ENCODE data around the gene TJP2. TPM values are rescaled to one million over a fixed set of nuclear protein-coding genes. Genes with fewer than 3 reads are reported as not detected.

The TJP2 gene
- total RNA-seq, 1 experiment from 2014 or later, result 155 TPM

DNA sequence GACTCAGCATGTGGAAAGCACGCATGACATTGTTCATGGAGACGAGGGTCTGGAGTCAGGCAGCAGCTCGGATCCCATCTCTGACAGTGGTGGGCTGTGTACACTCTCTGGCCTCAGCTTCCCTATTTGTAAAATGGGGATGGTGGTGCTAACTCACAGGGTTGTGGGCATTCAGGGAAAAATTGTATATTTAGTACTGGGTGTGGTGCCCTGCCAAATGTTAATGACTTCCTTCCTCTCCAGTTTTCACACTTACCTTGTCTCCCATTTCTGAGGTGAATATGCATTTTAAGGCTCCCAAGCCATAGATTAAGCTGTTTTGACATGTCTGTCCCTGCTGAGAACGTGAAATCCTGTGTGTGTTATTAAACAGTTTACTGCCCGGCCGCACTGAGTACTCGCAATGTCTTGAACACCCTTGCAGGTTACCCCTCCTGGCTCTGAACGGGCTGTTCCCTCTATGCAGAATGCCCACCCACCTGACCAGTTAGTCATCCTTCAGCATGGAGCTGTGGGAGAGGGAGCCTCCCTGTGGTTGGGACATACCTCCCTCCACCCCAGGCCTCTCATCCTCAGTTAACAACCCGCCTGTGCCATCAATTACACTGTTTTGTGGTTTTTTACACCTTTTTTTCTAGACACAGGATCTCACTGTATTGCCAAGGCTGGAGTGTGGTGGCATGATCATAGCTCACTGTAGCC is 25.8 kb downstream of the TJP2 start (continued):
- TF ChIP-seq, protein P1, sequence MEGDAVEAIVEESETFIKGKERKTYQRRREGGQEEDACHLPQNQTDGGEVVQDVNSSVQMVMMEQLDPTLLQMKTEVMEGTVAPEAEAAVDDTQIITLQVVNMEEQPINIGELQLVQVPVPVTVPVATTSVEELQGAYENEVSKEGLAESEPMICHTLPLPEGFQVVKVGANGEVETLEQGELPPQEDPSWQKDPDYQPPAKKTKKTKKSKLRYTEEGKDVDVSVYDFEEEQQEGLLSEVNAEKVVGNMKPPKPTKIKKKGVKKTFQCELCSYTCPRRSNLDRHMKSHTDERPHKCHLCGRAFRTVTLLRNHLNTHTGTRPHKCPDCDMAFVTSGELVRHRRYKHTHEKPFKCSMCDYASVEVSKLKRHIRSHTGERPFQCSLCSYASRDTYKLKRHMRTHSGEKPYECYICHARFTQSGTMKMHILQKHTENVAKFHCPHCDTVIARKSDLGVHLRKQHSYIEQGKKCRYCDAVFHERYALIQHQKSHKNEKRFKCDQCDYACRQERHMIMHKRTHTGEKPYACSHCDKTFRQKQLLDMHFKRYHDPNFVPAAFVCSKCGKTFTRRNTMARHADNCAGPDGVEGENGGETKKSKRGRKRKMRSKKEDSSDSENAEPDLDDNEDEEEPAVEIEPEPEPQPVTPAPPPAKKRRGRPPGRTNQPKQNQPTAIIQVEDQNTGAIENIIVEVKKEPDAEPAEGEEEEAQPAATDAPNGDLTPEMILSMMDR (IDR thresholded peaks at IDR 0.05), result no peak
- TF ChIP-seq FOXP1 (CRISPR knock-in tag; IDR thresholded peaks at IDR 0.05; ENCODE audit: borderline replicate concordance), result no peak
- TF ChIP-seq, protein P2, sequence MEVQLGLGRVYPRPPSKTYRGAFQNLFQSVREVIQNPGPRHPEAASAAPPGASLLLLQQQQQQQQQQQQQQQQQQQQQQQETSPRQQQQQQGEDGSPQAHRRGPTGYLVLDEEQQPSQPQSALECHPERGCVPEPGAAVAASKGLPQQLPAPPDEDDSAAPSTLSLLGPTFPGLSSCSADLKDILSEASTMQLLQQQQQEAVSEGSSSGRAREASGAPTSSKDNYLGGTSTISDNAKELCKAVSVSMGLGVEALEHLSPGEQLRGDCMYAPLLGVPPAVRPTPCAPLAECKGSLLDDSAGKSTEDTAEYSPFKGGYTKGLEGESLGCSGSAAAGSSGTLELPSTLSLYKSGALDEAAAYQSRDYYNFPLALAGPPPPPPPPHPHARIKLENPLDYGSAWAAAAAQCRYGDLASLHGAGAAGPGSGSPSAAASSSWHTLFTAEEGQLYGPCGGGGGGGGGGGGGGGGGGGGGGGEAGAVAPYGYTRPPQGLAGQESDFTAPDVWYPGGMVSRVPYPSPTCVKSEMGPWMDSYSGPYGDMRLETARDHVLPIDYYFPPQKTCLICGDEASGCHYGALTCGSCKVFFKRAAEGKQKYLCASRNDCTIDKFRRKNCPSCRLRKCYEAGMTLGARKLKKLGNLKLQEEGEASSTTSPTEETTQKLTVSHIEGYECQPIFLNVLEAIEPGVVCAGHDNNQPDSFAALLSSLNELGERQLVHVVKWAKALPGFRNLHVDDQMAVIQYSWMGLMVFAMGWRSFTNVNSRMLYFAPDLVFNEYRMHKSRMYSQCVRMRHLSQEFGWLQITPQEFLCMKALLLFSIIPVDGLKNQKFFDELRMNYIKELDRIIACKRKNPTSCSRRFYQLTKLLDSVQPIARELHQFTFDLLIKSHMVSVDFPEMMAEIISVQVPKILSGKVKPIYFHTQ (CRISPR knock-in tag; IDR thresholded peaks at IDR 0.05), result no peak

DNA sequence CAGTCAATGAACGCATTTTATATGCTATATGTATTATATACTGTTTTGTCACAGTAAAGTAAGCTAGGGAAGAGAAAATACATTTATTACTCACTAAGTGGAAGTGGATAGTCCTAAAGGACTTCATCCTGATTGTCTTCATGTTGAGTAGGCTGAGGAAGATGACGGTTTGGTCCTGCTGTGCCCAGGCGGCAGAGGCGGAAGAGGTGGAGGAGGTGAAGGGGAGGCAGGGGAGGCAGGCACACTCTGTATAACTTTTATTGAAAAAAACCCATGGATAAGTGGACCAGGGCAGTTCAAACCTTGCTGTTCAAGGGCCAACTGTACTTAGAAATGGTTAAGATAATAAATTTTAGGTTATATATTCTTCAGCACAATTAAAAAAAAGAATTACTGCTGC is 28.5 kb downstream of the TJP2 start:
- Mint-ChIP-seq H3K27me3 (ENCODE audit: low read depth) (no peaks in the 10 kb centered on the region), H3K9me3 (no peaks in the 10 kb centered on the region), H3K4me3 (no peak overlapping the region), H3K4me1 (peaks cover 84% of the 10 kb centered on the region), H3K36me3 (peaks cover 3% of the 10 kb centered on the region; the same call in 1 of the 2 replicates), H3K27ac (peak overlapping the region; percentile 34; the same call in 1 of the 2 replicates)
- no peak for TF ChIP-seq ELF4 (CRISPR knock-in tag; IDR thresholded peaks at IDR 0.05; ENCODE audit: low read depth)
- no peak for TF ChIP-seq CREM (CRISPR knock-in tag; IDR thresholded peaks at IDR 0.05)
- DNase-seq (ENCODE audit: low spot score) (no peak), ATAC-seq (no peak)
- ChIA-PET POLR2A (interaction anchor here (0.6 kb wide), 1 partner anchor 11 kb away, joined by 3 read pairs; no protein-coding TSS in a partner anchor), CTCF (interaction anchor here (0.5 to 1.8 kb wide), 4 partner anchors 9 to 44 kb away, joined by 3 to 7 read pairs (median 4); no protein-coding TSS in a partner anchor)

DNA sequence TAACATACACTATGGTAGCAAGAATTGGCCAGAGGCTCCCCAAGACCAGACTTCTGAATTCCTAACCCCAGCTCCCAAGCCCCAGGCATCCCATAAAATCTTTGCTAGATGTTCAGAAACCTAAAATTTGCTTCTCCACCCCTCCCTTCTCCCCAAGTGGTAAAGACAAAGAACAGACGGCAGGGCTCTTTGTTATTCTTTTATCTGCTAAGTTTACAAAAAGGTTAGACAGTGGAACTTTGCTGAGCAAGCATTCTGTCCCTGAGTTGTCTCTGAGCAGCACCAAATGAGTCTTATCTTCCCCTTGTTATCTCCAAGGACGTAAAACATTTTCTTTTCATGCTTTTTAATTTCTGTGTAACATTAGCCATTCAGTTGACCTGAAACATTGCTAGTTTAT is 30.2 kb downstream of the TJP2 start:
- peak overlapping the region; percentile 85; the same call in 1 of the 2 replicates for H3K27ac Mint-ChIP-seq
- H3K4me3 Mint-ChIP-seq, result no peak overlapping the region
- ATAC-seq (no peak), DNase-seq (ENCODE audit: low spot score) (no peak)
- POLR2A ChIA-PET, result no interaction called here
- H3K36me3 Mint-ChIP-seq, result peaks cover 3% of the 10 kb centered on the region; the same call in 1 of the 2 replicates
- TF ChIP-seq SP1 (CRISPR knock-in tag; conservative IDR thresholded peaks at IDR 0.05) (no peak), IRF2 (CRISPR knock-in tag; IDR thresholded peaks at IDR 0.05; ENCODE audit: borderline replicate concordance, low read depth) (no peak), MYBL2 (CRISPR knock-in tag; IDR thresholded peaks at IDR 0.05) (no peak), NFATC4 (CRISPR knock-in tag; IDR thresholded peaks at IDR 0.05) (no peak), NFYB (CRISPR knock-in tag; conservative IDR thresholded peaks at IDR 0.05; ENCODE audit: low read depth) (no peak), NFE2L1 (CRISPR knock-in tag; IDR thresholded peaks at IDR 0.05) (no peak), ZNF263 (CRISPR knock-in tag; IDR thresholded peaks at IDR 0.05; ENCODE audit: low read depth) (no peak), ZNF232 (CRISPR knock-in tag; IDR thresholded peaks at IDR 0.05) (no peak), PRRX2 (CRISPR knock-in tag; IDR thresholded peaks at IDR 0.05) (no peak), HMGA2 (CRISPR knock-in tag; IDR thresholded peaks at IDR 0.05) (no peak), ZNF423 (CRISPR knock-in tag; IDR thresholded peaks at IDR 0.05) (no peak), NR2C2 (CRISPR knock-in tag; IDR thresholded peaks at IDR 0.05) (no peak), JUN (CRISPR knock-in tag; IDR thresholded peaks at IDR 0.05) (no peak)
- TF ChIP-seq, protein P3, sequence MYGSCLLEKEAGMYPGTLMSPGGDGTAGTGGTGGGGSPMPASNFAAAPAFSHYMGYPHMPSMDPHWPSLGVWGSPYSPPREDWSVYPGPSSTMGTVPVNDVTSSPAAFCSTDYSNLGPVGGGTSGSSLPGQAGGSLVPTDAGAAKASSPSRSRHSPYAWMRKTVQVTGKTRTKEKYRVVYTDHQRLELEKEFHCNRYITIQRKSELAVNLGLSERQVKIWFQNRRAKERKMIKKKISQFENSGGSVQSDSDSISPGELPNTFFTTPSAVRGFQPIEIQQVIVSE (CRISPR knock-in tag; IDR thresholded peaks at IDR 0.05; ENCODE audit: borderline replicate concordance), result no peak
- TF ChIP-seq, protein P4, sequence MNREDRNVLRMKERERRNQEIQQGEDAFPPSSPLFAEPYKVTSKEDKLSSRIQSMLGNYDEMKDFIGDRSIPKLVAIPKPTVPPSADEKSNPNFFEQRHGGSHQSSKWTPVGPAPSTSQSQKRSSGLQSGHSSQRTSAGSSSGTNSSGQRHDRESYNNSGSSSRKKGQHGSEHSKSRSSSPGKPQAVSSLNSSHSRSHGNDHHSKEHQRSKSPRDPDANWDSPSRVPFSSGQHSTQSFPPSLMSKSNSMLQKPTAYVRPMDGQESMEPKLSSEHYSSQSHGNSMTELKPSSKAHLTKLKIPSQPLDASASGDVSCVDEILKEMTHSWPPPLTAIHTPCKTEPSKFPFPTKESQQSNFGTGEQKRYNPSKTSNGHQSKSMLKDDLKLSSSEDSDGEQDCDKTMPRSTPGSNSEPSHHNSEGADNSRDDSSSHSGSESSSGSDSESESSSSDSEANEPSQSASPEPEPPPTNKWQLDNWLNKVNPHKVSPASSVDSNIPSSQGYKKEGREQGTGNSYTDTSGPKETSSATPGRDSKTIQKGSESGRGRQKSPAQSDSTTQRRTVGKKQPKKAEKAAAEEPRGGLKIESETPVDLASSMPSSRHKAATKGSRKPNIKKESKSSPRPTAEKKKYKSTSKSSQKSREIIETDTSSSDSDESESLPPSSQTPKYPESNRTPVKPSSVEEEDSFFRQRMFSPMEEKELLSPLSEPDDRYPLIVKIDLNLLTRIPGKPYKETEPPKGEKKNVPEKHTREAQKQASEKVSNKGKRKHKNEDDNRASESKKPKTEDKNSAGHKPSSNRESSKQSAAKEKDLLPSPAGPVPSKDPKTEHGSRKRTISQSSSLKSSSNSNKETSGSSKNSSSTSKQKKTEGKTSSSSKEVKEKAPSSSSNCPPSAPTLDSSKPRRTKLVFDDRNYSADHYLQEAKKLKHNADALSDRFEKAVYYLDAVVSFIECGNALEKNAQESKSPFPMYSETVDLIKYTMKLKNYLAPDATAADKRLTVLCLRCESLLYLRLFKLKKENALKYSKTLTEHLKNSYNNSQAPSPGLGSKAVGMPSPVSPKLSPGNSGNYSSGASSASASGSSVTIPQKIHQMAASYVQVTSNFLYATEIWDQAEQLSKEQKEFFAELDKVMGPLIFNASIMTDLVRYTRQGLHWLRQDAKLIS (CRISPR knock-in tag; IDR thresholded peaks at IDR 0.05; ENCODE audit: borderline replicate concordance), result no peak
- TF ChIP-seq, protein P5, sequence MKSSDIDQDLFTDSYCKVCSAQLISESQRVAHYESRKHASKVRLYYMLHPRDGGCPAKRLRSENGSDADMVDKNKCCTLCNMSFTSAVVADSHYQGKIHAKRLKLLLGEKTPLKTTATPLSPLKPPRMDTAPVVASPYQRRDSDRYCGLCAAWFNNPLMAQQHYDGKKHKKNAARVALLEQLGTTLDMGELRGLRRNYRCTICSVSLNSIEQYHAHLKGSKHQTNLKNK (CRISPR knock-in tag; IDR thresholded peaks at IDR 0.05), result no peak
- TF ChIP-seq, protein P6, sequence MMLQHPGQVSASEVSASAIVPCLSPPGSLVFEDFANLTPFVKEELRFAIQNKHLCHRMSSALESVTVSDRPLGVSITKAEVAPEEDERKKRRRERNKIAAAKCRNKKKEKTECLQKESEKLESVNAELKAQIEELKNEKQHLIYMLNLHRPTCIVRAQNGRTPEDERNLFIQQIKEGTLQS (CRISPR knock-in tag; conservative IDR thresholded peaks at IDR 0.05), result no peak
- no peaks in the 10 kb centered on the region for H3K9me3 Mint-ChIP-seq
- H3K27me3 Mint-ChIP-seq (ENCODE audit: low read depth), result no peaks in the 10 kb centered on the region
- peaks cover 75% of the 10 kb centered on the region for H3K4me1 Mint-ChIP-seq
- CTCF ChIA-PET, result interaction anchor here (1.1 to 1.7 kb wide), 2 partner anchors 19 kb away, joined by 3 to 9 read pairs; no protein-coding TSS in a partner anchor
